Measurements from ENCODE around the gene GPC4.
"Not testable (repeated sequence)": the region's sequence is repeated elsewhere in the genome, so short reads cannot be mapped to it uniquely, and the experiment has no call there.

Gene GPC4

GRCh38 chrX:133365871-133366611 is 49.2 kb downstream of the GPC4 start:
- no peak for DNase-seq (ENCODE audit: low spot score)

- no peak for DNase-seq (ENCODE audit: low spot score)
These were observed 50.4 kb downstream of the GPC4 start for GRCh38 chrX:133364865-133365264.

GRCh38 chrX:133364196-133364595 is 51.1 kb downstream of the GPC4 start:
- no peak for DNase-seq (ENCODE audit: low spot score)

- no peak for DNase-seq (ENCODE audit: low spot score)
These were observed 52.8 kb downstream of the GPC4 start for GRCh38 chrX:133362538-133362937.

- DNase-seq (ENCODE audit: low spot score), result no peak
These were observed 55.8 kb downstream of the GPC4 start for GRCh38 chrX:133359466-133359865.

GRCh38 chrX:133353233-133353632 is 62.1 kb downstream of the GPC4 start:
- no peak for DNase-seq (ENCODE audit: low spot score)

GRCh38 chrX:133350751-133351150 is 64.5 kb downstream of the GPC4 start:
- no peak for DNase-seq (ENCODE audit: low spot score)

- no peak for DNase-seq (ENCODE audit: low spot score)
These were observed 69.3 kb downstream of the GPC4 start for GRCh38 chrX:133346026-133346425.

- no peak for DNase-seq (ENCODE audit: low spot score)
These were observed 75.7 kb downstream of the GPC4 start for GRCh38 chrX:133339566-133339965.

- no peak for DNase-seq (ENCODE audit: low spot score)
These were observed 78.0 kb downstream of the GPC4 start for GRCh38 chrX:133337250-133337649.

GRCh38 chrX:133335027-133335426 is 80.3 kb downstream of the GPC4 start:
- DNase-seq (ENCODE audit: low spot score), result peak; percentile 43

- no peak for DNase-seq (ENCODE audit: low spot score)
These were observed 82.0 kb downstream of the GPC4 start for GRCh38 chrX:133333154-133333750.

GRCh38 chrX:133332737-133333136 is 82.6 kb downstream of the GPC4 start:
- DNase-seq (ENCODE audit: low spot score), result no peak

- peak; percentile 18 for DNase-seq (ENCODE audit: low spot score)
These were observed 84.3 kb downstream of the GPC4 start for GRCh38 chrX:133330956-133331355.

- no peak for DNase-seq (ENCODE audit: low spot score)
These were observed 89.9 kb downstream of the GPC4 start for GRCh38 chrX:133325422-133325821.

- DNase-seq (ENCODE audit: low spot score), result peak; percentile 9
These were observed 91.9 kb downstream of the GPC4 start for GRCh38 chrX:133323431-133323830.

- DNase-seq (ENCODE audit: low spot score), result not testable (repeated sequence)
These were observed 93.0 kb downstream of the GPC4 start for GRCh38 chrX:133322269-133322668.

GRCh38 chrX:133321451-133321850 is 93.8 kb downstream of the GPC4 start:
- DNase-seq (ENCODE audit: low spot score), result no peak

GRCh38 chrX:133314281-133314680 is 101.0 kb downstream of the GPC4 start:
- DNase-seq (ENCODE audit: low spot score), result no peak

- no peak for DNase-seq (ENCODE audit: low spot score)
These were observed 106.8 kb downstream of the GPC4 start for GRCh38 chrX:133308499-133308897.

GRCh38 chrX:133307637-133308498 is 107.4 kb downstream of the GPC4 start:
- DNase-seq (ENCODE audit: low spot score), result peak; percentile 51

- no peak for DNase-seq (ENCODE audit: low spot score)
These were observed 108.2 kb downstream of the GPC4 start for GRCh38 chrX:133307094-133307493.

GRCh38 chrX:133306316-133306715 is 109.0 kb downstream of the GPC4 start:
- DNase-seq (ENCODE audit: low spot score), result no peak

Measured in Ammon's horn (tissue), 1 donor.